ENCODE measurements around the gene C17orf75. TPM values are rescaled to one million over a fixed set of nuclear protein-coding genes. Genes with fewer than 3 reads are reported as not detected.

C17orf75 gene
- total and polyA plus RNA-seq, 2 donors (not counting 1 experiment from before 2014, with no cell fraction given), result 11.3 to 24.5 TPM

DNA sequence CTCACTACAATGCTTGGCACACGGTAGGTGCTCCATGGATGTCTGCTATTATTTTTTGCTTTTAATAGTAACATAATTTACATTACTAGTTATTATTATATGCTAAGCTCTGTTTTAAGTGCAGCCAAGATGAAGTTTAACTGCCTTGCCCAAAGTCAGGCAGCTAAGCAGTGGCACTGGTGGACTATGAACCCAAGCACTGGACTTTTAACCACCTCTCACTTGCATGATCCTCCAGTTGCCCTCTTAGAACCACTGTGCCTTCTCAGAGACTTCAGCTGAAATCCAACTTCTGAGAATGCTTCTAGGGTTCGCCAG lies 6.5 kb upstream of the C17orf75 start:
- TF ChIP-seq, protein P1, sequence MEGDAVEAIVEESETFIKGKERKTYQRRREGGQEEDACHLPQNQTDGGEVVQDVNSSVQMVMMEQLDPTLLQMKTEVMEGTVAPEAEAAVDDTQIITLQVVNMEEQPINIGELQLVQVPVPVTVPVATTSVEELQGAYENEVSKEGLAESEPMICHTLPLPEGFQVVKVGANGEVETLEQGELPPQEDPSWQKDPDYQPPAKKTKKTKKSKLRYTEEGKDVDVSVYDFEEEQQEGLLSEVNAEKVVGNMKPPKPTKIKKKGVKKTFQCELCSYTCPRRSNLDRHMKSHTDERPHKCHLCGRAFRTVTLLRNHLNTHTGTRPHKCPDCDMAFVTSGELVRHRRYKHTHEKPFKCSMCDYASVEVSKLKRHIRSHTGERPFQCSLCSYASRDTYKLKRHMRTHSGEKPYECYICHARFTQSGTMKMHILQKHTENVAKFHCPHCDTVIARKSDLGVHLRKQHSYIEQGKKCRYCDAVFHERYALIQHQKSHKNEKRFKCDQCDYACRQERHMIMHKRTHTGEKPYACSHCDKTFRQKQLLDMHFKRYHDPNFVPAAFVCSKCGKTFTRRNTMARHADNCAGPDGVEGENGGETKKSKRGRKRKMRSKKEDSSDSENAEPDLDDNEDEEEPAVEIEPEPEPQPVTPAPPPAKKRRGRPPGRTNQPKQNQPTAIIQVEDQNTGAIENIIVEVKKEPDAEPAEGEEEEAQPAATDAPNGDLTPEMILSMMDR (IDR thresholded peaks at IDR 0.05), result no peak
- no peak for TF ChIP-seq EZH2 (IDR thresholded peaks at IDR 0.05; ENCODE audit: borderline replicate concordance, insufficient read depth, low read depth, low read length, poor library complexity, severe bottlenecking)
- CTCF ChIA-PET, result interaction anchor here (0.6 to 1.6 kb wide), 4 partner anchors 29 to 370 kb away, joined by 3 read pairs; partner anchors contain the start of gene PSMD11

DNA sequence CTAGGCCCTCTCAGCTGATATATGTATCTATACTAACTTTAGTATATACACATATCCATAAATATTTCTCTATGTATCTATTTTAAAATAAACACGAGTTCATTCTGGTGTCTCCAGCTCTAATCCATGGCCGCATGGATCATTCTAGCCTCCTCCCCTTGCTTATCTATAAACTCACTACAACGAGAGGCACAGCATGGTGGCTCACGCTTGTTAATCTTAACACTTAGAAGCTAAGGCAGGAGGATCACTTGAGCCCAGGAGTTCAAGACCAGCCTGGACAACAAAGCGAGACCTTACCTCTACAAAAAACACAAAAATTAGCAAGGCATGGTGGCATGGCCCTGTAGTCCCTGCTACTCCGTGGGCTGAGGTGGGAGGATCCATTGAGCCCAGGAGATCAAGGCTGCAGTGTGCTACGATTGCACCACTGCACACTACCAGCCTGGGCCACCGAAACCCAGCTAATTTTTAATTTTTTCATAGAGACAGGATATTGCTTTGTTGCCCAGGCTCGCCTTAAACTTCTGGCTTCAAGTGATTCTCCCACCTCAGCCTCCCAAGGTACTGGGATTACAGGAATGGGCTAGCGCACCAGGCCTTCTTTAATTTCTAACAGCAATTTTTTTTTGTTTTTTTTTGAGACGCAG lies 4.1 kb upstream of the C17orf75 start:
- Mint-ChIP-seq H3K27me3 (no peaks in the 10 kb centered on the region), H3K27ac (no peak overlapping the region), H3K4me3 (no peak overlapping the region), H3K9me3 (ENCODE audit: insufficient read depth) (no peaks in the 10 kb centered on the region), H3K4me1 (peaks cover 31% of the 10 kb centered on the region)
- peaks cover 20 to 24% of the 10 kb centered on the region in 2 donors for H3K4me1 ChIP-seq (ENCODE audit: control insufficient read depth in 2 of 2, insufficient read depth in 2 of 2, low read length in 2 of 2)
- ATAC-seq (ENCODE audit: low read depth) (no peak), DNase-seq (no peak)
- no peak overlapping the region for H3K4me3 ChIP-seq (ENCODE audit: control extremely low read depth in 1 of 5, extremely low read depth in 1 of 5, insufficient read depth in 1 of 5, low read depth in 2 of 5, low read length in 4 of 5)
- WGBS (ENCODE audit: insufficient coverage), result 100% methylated on average over 9 of the region's 11 CpGs
- no peaks in the 10 kb centered on the region for H3K9me3 ChIP-seq (ENCODE audit: control extremely low read depth in 1 of 3, control insufficient read depth in 2 of 3, insufficient read depth in 1 of 3, low read length in 2 of 3)
- no peak overlapping the region for H3K27ac ChIP-seq (ENCODE audit: low read length in 2 of 2)
- ChIA-PET CTCF (interaction anchor here (1.1 kb wide), 1 partner anchor 117 kb away, joined by 3 read pairs; no protein-coding TSS in a partner anchor), POLR2A (no interaction called here)
- no peak overlapping the region for H2AFZ ChIP-seq (ENCODE audit: insufficient read depth, low read depth, low read length, poor library complexity, severe bottlenecking)
- H3K4me2 ChIP-seq (replicated peaks; ENCODE audit: low read depth, low read length, poor library complexity, severe bottlenecking), result no peak overlapping the region
- H4K20me1 ChIP-seq (ENCODE audit: control insufficient read depth, insufficient read depth, low read length, poor library complexity, severe bottlenecking), result peaks cover 3% of the 10 kb centered on the region
- intact Hi-C loops (cut with micrococcal nuclease), result no loop called here
- H3K36me3 ChIP-seq (replicated peaks in 1 of 2; ENCODE audit: control extremely low read depth in 1 of 2, control insufficient read depth in 1 of 2, extremely low read depth in 1 of 2, insufficient read depth in 2 of 2, low read length in 1 of 2), result no peaks in the 10 kb centered on the region
- H3K79me2 ChIP-seq (ENCODE audit: control insufficient read depth, insufficient read depth, low read length), result peaks cover 26% of the 10 kb centered on the region
- H3K9ac ChIP-seq (ENCODE audit: low read length), result no peak overlapping the region
- TF ChIP-seq, protein P1 (IDR thresholded peaks at IDR 0.05), result no peak
- no peak for TF ChIP-seq EZH2 (IDR thresholded peaks at IDR 0.05; ENCODE audit: borderline replicate concordance, insufficient read depth, low read depth, low read length, poor library complexity, severe bottlenecking)
- no peaks in the 10 kb centered on the region for H3K27me3 ChIP-seq (replicated peaks in 1 of 4; ENCODE audit: control extremely low read depth in 1 of 4, control insufficient read depth in 3 of 4, insufficient read depth in 4 of 4, low read length in 3 of 4)

More for the DNA sequence above, 6.5 kb upstream of the C17orf75 start:
- Mint-ChIP-seq H3K27me3 (no peaks in the 10 kb centered on the region), H3K4me1 (peaks cover 29% of the 10 kb centered on the region), H3K4me3 (peak overlapping the region; percentile 74), H3K9me3 (ENCODE audit: insufficient read depth) (no peaks in the 10 kb centered on the region), H3K27ac (no peak overlapping the region)
- Histone ChIP-seq H3K79me2 (ENCODE audit: control insufficient read depth, insufficient read depth, low read length) (peaks cover 50% of the 10 kb centered on the region), H4K20me1 (ENCODE audit: control insufficient read depth, insufficient read depth, low read length, poor library complexity, severe bottlenecking) (peaks cover 27% of the 10 kb centered on the region), H3K27ac (ENCODE audit: low read length in 2 of 2) (no peak overlapping the region), H3K9ac (ENCODE audit: low read length) (no peak overlapping the region), H3K4me3 (ENCODE audit: control extremely low read depth in 1 of 5, extremely low read depth in 1 of 5, insufficient read depth in 1 of 5, low read depth in 2 of 5, low read length in 4 of 5) (no peak overlapping the region), H3K27me3 (replicated peaks in 1 of 4; ENCODE audit: control extremely low read depth in 1 of 4, control insufficient read depth in 3 of 4, insufficient read depth in 4 of 4, low read length in 3 of 4) (no peaks in the 10 kb centered on the region), H3K36me3 (replicated peaks in 1 of 2; ENCODE audit: control extremely low read depth in 1 of 2, control insufficient read depth in 1 of 2, extremely low read depth in 1 of 2, insufficient read depth in 2 of 2, low read length in 1 of 2) (peaks cover 0 to 11% of the 10 kb centered on the region in 2 experiments), H3K4me2 (replicated peaks; ENCODE audit: low read depth, low read length, poor library complexity, severe bottlenecking) (no peak overlapping the region), H3K9me3 (ENCODE audit: control extremely low read depth in 1 of 3, control insufficient read depth in 2 of 3, insufficient read depth in 1 of 3, low read length in 2 of 3) (no peaks in the 10 kb centered on the region), H3K4me1 (ENCODE audit: control insufficient read depth in 2 of 2, insufficient read depth in 2 of 2, low read length in 2 of 2) (peaks cover 23 to 25% of the 10 kb centered on the region in 2 donors), H2AFZ (ENCODE audit: insufficient read depth, low read depth, low read length, poor library complexity, severe bottlenecking) (no peak overlapping the region)
- intact Hi-C loops (cut with micrococcal nuclease), result no loop called here
- ATAC-seq (ENCODE audit: low read depth) (no peak), DNase-seq (no peak)
- WGBS (ENCODE audit: insufficient coverage), result 100% methylated on average over 1 of the region's 2 CpGs
- POLR2A ChIA-PET, result no interaction called here
